HK-2 (cell line): ENCODE results near the gene LRIT1.

Source experiments
- DNase-seq: peaks from one replicate; pipeline ENCODE4 v3.0.0-alpha.2; 2018; ENCODE audit not compliant: unreplicated experiment

LRIT1 gene

DNA sequence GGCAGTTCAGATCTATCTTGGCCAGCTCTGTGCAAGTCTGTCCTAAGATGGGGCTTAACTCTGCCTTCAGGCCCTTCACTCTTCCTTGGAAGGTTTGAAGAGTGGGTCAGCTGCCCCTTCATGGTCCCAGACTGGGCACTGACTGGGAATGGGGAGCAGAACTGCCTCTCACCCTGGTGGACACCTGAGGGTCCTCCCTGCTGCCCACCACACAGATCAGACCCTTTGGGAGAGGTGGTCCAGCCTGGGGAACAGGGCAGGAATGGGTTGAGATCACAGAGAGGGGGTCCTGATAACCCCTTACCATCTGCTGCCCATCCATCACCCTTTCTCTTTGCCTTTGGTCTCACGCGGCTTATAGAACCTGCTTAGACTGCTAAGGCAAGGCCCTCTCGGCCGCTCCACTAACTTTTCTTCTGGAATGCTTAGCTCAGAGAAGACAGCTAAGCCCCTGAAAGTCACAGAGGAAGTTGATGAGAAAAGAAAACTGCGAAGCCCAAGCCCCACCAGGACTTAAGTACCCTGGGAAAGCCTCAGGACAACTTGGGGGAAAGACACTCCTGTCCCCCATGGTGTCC lies 47.4 kb downstream of the LRIT1 start:
- no peak for DNase-seq

DNA sequence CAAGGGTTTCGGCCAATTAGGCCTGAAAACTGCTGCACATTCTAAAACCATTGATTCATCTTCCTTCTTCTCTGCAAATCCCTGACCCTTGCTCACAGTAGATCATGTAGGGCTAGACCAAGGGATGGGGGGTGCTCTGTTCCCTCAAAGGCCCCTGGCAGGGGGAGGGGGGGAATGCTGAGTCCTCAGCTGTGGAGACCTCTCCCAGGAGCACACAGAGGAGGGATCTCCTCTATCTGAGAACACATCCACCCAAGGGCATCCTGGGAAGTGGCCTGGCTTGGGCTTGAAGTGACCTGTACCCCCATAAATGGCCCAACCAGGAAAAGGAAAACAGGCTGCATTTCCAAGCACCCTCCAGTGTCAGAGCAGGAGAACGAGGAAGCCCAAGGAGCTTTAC lies 48.0 kb downstream of the LRIT1 start:
- DNase-seq = no peak

DNA sequence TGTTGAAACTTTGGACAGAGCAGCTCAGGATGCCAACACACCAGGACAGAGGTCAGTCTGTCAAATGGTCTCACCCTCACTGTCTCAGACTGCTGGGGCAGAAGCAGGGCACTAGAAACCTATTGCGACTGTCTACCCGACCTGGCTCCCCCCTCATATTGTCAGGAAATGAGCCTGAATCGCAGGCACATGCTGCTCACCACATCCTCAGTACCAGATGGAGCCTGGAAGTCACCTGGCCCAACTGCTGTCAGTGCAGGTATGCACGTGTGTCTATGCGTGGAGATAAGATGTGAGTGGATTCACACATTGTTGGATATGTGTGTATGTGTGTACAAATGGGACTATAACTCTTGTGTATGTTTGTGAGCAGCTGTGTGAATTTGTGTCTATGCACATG lies 50.2 kb downstream of the LRIT1 start:
- no peak for DNase-seq

GRCh38 chr10:84190621-84191020 lies 50.7 kb downstream of the LRIT1 start:
- no peak for DNase-seq

DNA sequence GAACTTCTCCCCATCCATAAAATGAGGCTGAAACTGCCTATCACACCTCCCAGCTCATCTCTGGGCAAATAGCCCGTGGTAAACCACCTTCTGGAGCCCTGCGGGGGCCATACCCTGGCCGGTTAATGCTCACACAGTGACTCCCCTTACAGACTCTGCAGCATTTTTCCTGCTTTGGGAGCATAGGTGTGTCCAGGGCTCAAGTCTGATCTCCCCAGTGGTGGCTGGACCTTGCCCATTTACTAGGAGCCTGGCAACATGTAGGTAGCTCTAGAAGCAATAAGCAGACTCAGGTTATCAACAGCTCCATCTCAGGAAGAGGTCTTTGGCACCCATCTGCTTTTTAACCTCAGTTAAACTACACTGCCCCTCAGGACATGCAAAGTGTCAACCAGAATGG lies 52.5 kb downstream of the LRIT1 start:
- DNase-seq = no peak

GRCh38 chr10:84185526-84186175 lies 55.7 kb downstream of the LRIT1 start:
- no peak for DNase-seq

GRCh38 chr10:84184517-84184916 lies 56.8 kb downstream of the LRIT1 start:
- no peak for DNase-seq

DNA sequence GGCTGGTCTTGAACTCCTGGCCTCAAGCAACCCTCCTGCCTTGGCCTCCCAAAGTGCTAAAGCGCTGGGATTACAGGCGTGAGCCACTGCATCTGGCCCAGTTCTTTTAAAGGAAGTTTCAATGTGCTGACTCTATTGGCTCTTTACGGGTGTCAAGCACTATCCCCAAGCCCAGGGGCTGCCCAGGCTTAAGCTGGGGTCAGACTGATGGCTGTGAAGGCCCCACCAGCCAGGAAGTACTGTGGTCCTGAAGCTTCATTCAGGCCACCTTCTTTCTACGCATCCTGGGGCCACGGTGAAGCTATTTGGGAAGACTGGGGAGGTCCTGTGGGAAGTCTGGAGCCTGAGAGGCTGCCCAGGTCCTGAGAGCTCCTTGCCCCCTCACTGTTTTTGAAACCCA lies 59.7 kb downstream of the LRIT1 start:
- DNase-seq = no peak
